HL-60 (cell line): ENCODE data around the gene TBC1D1.

Source experiments
- CTCF ChIP-seq: IDR thresholded peaks from one replicate; pipeline ENCODE4 v1.5.1; 2011; ENCODE audit warnings: low read length, control low read depth, inconsistent platforms; ENCODE audit not compliant: insufficient read depth
- GABPA ChIP-seq: IDR thresholded peaks from 2 replicates; pipeline ENCODE4 v1.6.1; 2012; ENCODE audit warnings: low read depth
- POLR2AphosphoS5 ChIP-seq: IDR thresholded peaks from 2 replicates; pipeline ENCODE4 v1.6.1; 2012; ENCODE audit warnings: low read depth
- SPI1 ChIP-seq: IDR thresholded peaks from 2 replicates; pipeline ENCODE4 v1.6.1; 2012; ENCODE audit warnings: low read depth, mild to moderate bottlenecking, borderline replicate concordance
- TF ChIP-seq, protein P1 (sequence below): IDR thresholded peaks from 2 replicates; pipeline ENCODE4 v1.6.1; 2012; ENCODE audit warnings: low read depth; ENCODE audit not compliant: insufficient replicate concordance

DNA sequence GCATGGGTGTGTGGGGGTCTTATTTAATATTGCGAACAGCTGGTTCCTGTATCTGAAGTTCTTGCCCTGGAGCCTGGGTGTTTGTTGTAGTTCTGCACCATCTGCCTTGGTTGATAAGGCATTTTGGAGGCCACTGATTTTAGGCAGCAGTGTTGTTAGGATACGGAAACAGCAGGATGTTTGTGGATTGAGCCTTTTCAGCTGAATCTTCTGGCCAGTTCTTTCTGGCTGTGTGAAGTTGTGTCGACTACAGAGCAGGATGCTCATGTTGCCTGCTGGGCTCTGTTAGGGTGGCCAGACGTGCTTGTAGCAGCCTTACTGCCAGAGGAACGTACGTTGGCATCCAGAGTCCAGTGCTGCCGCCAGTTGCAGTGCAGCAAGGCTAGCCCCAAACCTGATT lies 203.5 kb downstream of the TBC1D1 start:
- no peak for TF ChIP-seq CTCF
- TF ChIP-seq POLR2AphosphoS5 = no peak
- no peak for TF ChIP-seq GABPA
- TF ChIP-seq, protein P1, sequence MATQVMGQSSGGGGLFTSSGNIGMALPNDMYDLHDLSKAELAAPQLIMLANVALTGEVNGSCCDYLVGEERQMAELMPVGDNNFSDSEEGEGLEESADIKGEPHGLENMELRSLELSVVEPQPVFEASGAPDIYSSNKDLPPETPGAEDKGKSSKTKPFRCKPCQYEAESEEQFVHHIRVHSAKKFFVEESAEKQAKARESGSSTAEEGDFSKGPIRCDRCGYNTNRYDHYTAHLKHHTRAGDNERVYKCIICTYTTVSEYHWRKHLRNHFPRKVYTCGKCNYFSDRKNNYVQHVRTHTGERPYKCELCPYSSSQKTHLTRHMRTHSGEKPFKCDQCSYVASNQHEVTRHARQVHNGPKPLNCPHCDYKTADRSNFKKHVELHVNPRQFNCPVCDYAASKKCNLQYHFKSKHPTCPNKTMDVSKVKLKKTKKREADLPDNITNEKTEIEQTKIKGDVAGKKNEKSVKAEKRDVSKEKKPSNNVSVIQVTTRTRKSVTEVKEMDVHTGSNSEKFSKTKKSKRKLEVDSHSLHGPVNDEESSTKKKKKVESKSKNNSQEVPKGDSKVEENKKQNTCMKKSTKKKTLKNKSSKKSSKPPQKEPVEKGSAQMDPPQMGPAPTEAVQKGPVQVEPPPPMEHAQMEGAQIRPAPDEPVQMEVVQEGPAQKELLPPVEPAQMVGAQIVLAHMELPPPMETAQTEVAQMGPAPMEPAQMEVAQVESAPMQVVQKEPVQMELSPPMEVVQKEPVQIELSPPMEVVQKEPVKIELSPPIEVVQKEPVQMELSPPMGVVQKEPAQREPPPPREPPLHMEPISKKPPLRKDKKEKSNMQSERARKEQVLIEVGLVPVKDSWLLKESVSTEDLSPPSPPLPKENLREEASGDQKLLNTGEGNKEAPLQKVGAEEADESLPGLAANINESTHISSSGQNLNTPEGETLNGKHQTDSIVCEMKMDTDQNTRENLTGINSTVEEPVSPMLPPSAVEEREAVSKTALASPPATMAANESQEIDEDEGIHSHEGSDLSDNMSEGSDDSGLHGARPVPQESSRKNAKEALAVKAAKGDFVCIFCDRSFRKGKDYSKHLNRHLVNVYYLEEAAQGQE = no peak
- TF ChIP-seq SPI1 = no peak
